ENCODE data around the gene TWIST2.

Gene TWIST2

DNA sequence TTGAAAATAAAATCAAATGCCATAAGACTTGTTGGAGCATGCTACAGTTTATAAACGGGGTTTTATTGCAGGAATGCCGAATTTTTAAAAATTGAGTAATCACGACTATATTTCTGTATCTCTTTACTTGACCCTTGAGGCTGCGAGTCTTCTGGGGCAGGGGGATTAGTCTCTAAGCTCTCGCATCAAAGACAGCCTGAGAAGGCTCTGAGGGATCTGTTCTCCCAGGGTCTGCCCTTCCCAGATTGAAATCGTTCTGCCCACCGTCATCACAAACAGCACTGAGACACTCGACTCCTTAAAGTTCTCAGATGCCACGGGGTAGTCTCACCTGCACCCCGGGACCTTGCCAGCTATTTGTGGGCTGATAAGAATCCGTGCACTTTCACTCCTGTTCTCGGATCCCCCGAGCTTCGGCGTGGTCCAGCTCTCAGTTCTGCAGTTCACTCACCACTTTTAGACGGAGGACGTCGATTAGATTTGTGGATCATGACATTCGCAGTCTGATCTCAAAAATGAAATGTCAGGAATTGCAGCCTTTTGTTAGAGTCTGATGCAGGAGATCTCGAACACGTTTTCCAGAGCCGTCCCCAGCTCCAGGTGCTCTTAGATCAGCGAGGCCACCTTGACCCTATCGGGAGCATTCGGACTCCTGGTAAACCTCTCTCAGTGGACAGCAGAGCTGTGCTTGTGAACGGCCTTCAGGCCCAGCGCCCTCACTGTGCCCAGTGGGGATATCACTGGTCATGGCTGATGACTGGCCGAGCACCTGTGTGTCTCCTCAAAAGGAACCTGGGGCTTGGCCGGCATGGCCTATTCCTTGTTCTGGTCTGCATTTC is 43.0 kb downstream of the TWIST2 start:
- DNase-seq (ENCODE audit: low spot score): no peak

DNA sequence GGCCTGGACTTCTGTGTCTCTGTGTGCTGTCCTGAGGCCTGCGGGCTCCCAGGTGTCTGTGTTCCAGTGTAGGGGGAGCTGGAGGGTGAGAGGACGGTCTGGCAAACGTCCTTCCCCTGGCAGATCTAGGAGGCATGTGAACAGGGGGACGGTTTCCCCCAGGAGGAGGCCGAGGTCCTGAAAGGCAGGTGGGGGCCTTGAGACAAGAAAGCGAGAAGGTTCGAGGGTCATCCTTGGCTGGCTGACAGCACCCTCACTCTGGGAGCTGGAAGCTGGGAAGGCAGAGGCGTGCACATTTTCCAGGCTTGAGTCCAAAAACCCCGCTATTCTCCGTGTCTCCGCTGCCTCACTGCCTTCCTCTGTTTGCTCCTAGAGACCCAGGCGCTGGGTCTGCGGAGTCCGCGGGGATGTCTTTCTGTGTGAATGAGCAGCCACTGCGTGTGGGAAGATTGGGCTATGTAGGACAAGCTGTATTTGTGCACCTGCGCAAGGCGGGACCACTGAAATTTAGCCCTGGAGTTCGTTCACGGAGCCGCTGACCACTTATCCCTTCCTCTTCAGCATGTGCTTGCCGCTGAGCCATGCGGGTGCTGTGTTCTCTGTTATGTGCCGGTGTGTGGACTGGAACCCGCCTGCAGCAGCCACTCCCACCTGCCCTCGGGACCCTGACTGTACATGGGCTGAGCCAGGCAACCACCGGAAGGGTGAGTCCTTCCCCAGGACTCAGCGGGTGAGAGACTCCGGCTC is 43.7 kb downstream of the TWIST2 start:
- DNase-seq (ENCODE audit: low spot score): no peak

DNA sequence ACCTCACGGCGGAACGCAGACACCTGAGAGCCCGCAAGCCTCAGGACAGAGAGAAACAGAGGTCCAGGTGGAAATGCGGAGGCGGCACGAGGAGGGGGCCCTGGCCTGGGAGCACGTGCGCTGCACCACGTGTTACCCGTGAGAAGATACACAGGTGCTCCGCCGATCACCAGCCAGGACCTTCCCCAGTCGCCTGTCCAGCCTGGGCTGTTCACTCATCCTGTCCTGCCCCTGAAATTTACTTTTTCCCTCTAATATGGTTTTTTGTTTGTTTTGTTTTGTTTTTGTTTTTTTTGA is 44.3 kb downstream of the TWIST2 start:
- DNase-seq (ENCODE audit: low spot score): no peak

- DNase-seq (ENCODE audit: low spot score): no peak
Observed at GRCh38 chr2:238892796-238893195, 44.9 kb downstream of the TWIST2 start.

DNA sequence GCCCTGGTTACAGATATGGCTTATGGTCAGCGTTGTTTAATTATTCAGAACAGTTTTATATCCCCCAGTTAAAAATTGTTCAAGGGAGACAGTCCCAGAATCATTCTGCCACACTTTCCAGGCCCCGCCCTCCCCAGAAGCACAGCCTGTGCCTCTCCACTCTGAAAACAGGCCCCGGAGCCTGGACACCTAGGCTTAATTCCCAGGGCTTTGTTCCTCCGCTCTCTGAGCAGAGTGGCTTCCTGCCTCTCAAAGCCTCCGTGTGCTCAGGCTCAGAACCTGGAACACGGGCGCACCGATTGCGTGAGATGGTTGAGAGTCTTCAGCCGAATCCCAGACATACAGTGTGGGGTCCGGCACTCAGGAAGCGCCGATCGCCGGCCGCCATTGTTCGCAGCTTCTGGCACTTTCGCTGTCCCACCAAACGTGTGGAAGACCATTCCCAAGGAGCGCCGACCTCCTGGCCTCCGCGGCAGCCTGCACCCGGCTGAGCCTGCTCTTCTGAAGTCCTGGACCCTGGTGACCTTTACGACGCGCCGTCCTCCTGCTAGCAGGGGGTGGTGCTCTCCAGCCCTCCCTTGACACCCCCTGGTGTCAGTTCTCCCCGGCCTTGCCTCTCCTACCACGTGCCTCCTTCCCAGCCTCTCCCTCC is 45.6 kb downstream of the TWIST2 start:
- no peak for DNase-seq (ENCODE audit: low spot score)

GRCh38 chr2:238894226-238894949 is 46.5 kb downstream of the TWIST2 start:
- no peak for DNase-seq (ENCODE audit: low spot score)

DNA sequence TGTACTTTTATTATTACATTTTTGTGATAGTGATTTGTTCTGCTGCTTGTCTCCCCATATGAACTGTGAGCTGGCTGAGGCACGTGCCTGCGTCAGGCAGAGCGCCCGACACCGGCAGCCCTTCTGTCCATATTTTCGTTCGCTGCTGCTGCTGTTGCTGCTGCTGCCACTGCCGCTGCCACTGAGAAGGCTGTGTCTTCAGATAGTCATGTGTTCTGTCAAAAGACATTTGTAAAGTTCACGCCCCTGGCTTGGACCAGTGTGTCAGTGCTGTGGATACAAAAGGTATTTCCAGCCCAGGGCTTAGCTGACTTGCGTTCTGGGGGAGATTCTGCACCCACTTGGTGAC is 47.0 kb downstream of the TWIST2 start:
- DNase-seq (ENCODE audit: low spot score): no peak

DNA sequence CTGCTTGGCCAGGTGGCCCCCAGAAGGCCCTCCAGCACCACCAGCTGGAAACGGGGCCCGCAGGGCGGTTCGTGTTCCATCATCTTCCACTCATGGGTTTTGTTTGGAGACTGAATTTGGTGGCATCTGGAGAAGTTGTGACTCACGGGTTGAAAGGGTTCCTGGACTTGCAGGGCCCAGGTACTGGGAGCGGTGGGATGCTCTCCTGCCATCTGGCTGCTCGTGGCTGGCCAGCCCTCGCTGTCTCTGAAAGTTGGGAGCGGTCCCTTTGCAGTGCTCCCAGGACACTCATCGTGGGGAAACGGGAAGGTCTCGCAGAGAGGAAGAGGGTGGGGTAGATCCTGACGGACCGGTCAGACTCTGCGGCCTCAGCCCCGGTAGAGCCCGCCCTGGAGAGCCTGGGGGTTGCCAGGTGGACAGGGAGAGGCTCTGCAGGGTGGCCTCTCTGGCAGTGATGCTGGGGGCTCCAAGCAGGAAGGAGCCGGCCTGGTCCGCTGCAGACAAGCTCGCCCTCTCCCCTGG is 47.5 kb downstream of the TWIST2 start:
- DNase-seq (ENCODE audit: low spot score): no peak

GRCh38 chr2:238895891-238896600 is 48.2 kb downstream of the TWIST2 start:
- no peak for DNase-seq (ENCODE audit: low spot score)

DNA sequence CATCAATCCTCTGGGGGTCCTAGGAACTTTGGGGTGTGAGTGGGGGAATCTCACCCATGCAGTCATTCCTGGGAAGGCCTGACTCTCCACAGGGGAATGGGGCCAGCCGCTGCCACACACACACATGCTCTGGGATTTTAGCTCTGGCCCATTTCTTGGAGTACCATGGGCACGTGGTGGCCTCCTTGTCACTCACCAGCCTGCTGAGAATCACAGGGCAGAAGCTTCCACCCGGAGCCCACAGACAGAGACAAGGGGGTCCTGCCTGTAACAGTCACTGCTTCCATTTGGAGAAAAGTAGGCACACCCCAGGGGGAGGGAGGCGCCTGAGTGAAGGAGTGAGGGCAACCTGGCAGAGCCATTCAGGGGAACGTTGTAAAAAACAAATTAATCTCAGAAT is 48.8 kb downstream of the TWIST2 start:
- no peak for DNase-seq (ENCODE audit: low spot score)

DNA sequence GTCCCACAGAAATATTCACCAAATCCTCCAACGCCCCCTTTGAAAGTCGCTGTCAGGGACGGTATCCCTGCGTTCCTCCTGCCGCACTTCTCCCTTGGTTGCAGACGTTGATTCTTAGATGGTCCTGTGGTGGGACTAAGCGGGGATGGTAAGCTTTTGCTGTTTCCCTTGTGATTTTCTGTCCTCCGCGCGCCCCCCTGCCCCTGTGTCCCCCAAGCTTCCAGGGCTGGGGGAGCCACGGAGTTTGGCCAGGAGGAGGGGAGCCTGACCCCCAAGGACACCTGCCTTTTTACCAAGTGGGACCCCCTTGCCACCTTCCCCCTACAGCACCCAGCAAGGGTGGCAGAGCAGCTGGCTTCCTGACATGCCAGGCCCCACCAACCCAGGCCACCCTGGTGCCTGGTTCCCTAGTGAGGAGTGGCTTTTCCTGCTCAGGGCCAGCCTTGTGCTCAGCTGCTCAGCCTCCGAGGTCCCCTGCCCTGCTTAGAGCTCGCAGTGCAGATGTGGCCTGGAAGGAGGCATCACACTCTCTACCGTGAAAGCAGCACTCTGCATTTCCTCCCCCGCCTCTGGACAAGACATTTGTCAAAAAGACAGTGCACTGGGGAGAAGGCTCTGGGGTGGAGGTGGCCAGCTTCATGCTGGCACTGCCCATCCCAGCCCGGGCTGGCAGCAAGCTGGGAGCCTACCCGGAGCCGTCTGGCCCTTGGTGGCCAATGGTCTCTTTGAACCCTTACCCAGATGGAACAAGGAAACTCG is 49.4 kb downstream of the TWIST2 start:
- no peak for DNase-seq (ENCODE audit: low spot score)

GRCh38 chr2:238897911-238898311 is 50.0 kb downstream of the TWIST2 start:
- no peak for DNase-seq (ENCODE audit: low spot score)

- DNase-seq (ENCODE audit: low spot score): no peak
Observed at GRCh38 chr2:238898534-238899281, 50.8 kb downstream of the TWIST2 start.

GRCh38 chr2:238899386-238899785 is 51.5 kb downstream of the TWIST2 start:
- no peak for DNase-seq (ENCODE audit: low spot score)

- no peak for DNase-seq (ENCODE audit: low spot score)
Observed at GRCh38 chr2:238900511-238900910, 52.6 kb downstream of the TWIST2 start.

- DNase-seq (ENCODE audit: low spot score): no peak
Observed at GRCh38 chr2:238901461-238902057, 53.7 kb downstream of the TWIST2 start.

DNA sequence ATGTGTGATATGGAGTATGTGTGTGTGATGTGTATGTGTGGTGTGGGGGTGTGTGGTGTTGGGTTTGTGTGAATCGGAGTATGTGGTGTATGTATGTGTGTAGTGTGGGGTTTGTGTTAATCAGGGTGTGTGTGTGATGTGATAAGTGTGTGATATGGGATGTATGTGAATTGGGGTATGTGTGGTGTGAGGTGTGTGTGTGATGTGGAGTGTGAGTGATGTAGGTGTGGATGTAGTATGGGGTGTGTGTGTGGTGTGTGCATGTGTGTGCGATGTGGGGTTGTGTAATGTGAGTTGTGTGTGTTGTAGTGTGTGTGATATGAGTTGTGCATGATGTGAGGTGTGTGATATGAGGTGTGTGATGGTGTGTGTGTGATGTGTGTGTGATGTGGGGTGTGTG is 54.4 kb downstream of the TWIST2 start:
- DNase-seq (ENCODE audit: low spot score): no peak

DNA sequence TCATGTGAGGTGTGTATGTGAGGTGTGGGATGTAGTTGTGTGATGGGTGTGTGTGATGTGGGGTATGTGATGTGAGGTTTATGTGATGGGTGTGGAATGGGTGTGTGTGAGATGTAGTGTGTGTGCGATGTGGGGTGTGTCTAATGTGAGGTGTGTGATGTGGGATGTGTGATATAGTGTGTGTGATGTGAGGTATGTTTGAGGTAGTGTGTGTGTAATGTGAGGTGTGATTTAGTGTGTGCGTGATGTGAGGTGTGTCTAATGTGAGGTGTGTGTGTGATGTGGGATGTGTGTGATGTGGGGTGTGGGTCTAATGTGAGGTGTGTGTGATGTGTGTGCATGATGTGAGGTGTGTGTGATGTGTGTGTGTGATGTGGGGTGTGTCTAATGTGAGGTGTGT is 55.3 kb downstream of the TWIST2 start:
- no peak for DNase-seq (ENCODE audit: low spot score)

- DNase-seq (ENCODE audit: low spot score): no peak
Observed at GRCh38 chr2:238904177-238904576, 56.3 kb downstream of the TWIST2 start.

DNA sequence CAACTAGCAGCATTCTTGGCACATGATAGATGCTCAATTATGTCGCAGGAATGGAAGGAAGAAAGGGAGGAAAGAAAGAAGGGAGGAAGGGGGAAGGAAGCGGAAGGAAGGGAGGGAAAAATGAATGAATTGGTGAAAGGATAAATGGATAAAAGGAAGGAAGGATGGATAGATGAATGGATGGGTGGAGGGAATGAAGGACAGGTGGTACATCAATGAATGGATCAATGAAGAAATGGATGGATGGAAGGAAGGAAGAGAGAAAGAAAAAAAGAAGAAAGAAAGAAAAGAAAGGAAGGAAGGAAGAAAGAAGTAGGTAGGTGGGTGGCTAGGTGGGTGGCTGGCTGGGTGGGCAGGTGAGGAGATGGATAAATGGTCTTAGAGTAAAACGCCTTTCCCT is 56.8 kb downstream of the TWIST2 start:
- DNase-seq (ENCODE audit: low spot score): no peak

Measured in putamen (tissue), 1 donor.